Activated naive CD4-positive, alpha-beta T cell treated with anti-CD3 and anti-CD28 coated beads, Interleukin-2, amount 50 U/mL, for 72 hours (primary cell): Measurements from ENCODE around the gene KANK3. TPM values are rescaled to one million over a fixed set of nuclear protein-coding genes. Genes with fewer than 3 reads are reported as not detected.
"Not testable (repeated sequence)": the region's sequence is repeated elsewhere in the genome, so short reads cannot be mapped to it uniquely, and the experiment has no call there.

Source experiments
- ATAC-seq, 2 donors: fragments of 150-1000 bp; cut with Tn5 transposase; 2 replicates each; pipeline ENCODE4 v1.10.0; 2021; ENCODE audit warnings: mild to moderate bottlenecking in 2 of 2, moderate library complexity in 2 of 2
- DNase-seq, 2 donors: peaks; one replicate each; pipeline ENCODE4 v3.0.0; 2021 to 2022; ENCODE audit warnings: low spot score in 2 of 2
- H3K27ac Mint-ChIP-seq, 2 donors: one replicate each; pipeline ENCODE4 v1.8.0; 2022; ENCODE audit warnings: mild to moderate bottlenecking in 2 of 2, mixed read lengths in 2 of 2
- H3K36me3 Mint-ChIP-seq, 2 donors: one replicate each; pipeline ENCODE4 v1.8.0; 2022; ENCODE audit warnings: mixed read lengths in 2 of 2
- H3K9me3 Mint-ChIP-seq, 2 donors: one replicate each; pipeline ENCODE4 v1.8.0; 2022; ENCODE audit warnings: mixed read lengths in 2 of 2
- total RNA-seq, 2 donors: library from RNA; stranded (reverse); gene quantifications; one replicate each; pipeline ENCODE4 v1.2.3, GENCODE V29; 2022

The KANK3 gene
- total RNA-seq, 2 donors from 2014 or later: 1.5 to 1.7 TPM

DNA sequence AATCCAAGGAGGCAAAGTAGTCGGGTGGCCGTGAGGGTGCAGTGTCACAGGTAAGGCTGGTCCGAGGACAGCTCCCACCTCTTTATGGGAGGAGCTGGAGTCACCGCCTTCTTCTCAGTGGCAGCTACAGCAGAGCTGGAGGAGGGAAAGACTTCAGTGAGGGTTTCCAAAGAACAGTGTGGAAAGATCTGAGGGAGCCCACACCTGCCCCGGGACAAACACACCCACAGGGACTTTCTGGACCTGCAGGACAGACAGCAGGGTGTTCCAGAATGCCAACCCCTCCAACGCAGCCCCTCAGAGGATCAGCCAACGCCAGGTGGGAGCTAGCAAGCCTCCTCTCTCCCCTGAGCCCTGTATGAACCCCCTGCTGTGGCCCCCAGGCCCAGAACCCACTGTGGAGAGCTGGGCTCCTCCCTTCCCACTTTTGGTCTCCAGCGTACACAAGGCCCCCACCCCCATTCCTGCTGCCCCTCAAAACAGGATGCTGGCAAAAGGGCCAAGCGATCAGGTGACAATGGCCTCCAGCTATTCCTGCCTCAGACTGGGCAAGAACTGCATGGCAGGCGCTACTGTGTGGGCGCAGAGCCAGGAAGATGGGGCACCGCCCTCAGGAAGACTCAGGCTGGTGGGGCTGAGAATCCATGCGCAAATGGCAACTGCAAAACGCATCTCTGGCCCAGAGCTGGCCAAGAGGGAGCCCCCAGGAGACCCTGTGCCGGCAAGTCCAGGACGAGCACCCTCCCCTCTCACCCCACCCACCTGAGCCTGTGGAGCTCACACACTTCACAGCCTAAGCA lies 31.4 kb downstream of the KANK3 start:
- no peaks in the 10 kb centered on the region for H3K9me3 Mint-ChIP-seq
- ATAC-seq (no peak), DNase-seq (peak in 1 of 2 donors; percentile 54)
- no peak overlapping the region for H3K27ac Mint-ChIP-seq
- H3K36me3 Mint-ChIP-seq: peaks cover 8 to 9% of the 10 kb centered on the region in 2 donors

DNA sequence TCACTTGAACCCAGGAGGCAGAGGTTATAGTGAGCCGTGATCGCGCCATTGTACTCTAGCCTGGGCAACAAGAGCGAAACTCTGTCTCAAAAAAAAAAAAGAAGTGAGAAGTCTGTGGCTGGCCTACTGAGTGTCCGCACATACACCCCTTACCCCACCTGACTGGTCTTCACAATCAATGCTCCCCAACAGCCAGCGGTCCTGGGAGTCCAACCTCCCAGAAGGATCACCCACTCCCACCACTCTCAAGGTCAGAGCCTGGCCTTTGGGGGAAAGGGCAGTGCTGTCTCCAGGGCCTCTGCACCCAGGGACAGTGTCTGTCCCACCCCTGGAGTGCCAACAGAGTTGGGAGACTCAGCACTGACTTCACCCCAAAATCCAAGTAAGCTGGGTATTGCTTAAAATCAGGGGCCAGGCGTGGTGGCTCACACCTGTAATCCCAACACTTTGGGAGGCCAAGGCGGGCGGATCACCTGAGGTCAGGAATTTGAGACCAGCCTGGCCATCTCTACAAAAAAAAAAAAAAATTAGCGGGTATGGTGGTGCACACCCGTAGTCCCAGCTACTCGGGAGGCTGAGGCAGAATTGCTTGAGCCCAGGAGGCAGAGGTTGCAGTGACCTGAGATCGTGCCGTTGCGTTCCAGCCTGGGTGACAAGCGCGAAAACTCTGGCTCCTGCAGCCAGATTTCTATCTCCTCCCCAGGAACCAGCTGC lies 32.6 kb downstream of the KANK3 start:
- DNase-seq: peak in 1 of 2 donors; percentile 41
- no peak for ATAC-seq
- peak overlapping the region in 1 of 2 donors; percentile 87 for H3K27ac Mint-ChIP-seq
- no peaks in the 10 kb centered on the region for H3K9me3 Mint-ChIP-seq
- H3K36me3 Mint-ChIP-seq: peaks cover 8 to 9% of the 10 kb centered on the region in 2 donors

DNA sequence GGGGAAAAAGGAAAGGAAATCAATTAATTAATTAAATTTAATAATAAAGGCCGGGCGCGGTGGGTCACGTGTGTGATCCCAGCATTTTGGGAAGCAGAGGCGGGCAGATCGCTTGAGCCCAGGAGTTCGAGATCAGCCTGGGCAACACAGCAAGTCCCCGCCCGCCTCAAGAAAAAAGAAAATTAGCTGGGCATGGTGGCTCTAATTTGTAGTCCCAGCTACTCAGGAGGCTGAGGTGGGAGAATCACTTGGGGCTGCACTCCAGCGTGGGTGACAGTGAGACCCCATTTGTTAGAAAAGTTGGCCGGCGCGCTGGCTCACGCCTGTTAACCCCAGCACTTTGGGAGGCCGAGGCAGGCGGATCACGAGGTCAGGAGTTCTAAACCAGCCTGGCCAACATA lies 34.2 kb downstream of the KANK3 start:
- Mint-ChIP-seq H3K27ac (peak overlapping the region; percentile 87 to 98), H3K36me3 (peaks cover 9 to 20% of the 10 kb centered on the region in 2 donors), H3K9me3 (no peaks in the 10 kb centered on the region)
- DNase-seq (peak in 1 of 2 donors; percentile 52), ATAC-seq (no peak)

DNA sequence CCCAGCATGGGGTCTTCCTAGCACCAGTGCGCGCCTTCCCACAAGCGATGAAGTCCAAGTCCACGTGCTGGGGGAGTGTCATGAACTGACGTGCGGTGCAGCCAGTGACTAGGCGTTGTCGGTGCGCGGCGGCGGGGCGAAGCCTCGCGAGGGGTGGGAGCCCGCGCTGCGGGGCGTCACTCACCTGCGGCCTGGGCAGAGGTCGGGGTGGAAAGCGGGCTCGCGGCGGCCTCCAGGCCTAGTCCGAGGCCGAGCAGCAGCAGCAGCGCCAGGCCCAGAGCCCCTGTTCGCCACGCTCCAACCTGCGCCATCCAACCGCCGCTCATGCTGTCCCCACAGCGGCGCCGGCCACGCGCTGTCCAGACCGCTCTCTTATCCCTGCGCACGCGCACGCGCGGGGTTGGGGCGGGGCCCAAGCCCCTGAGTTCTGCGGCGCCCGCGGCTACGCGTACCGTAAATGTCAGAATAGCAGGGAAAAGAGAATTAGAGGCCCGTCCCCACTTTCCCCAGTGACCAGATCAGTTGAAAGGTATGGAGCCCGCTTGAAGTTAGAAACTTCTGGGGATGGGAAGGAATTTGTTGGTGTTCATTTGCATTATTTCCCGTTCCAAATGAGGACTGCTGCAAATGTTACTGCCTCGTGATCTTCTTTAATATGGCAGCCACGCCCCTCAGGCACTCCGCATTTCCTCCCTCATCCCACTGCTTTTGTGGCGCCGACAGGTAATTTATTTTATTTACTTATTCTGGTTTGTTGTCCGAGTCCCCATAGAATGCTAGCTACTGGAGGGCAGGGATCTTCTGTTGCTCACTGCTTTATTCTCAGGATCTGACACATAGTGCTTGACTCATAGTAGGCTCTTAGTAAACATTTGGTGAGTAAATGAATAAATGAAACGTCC lies 34.8 kb downstream of the KANK3 start, which contains the start of gene CD320:
Gene CD320, minus strand, starts transcription at position 394 of the 902 bp plus-strand sequence. Its CDS starts 68 bp downstream, at position 326.
- ATAC-seq (peak; percentile 93 to 95), DNase-seq (peak; percentile 88 to 92)
- Mint-ChIP-seq H3K9me3 (no peaks in the 10 kb centered on the region), H3K36me3 (peaks cover 9 to 20% of the 10 kb centered on the region in 2 donors), H3K27ac (peak within 1 kb of the TSS; percentile 87 to 98)

GRCh38 chr19:8307400-8307964 lies 35.6 kb downstream of the KANK3 start:
- Mint-ChIP-seq H3K9me3 (no peaks in the 10 kb centered on the region), H3K27ac (peak overlapping the region; percentile 87 to 93), H3K36me3 (peaks cover 9 to 20% of the 10 kb centered on the region in 2 donors)
- DNase-seq (peak in 1 of 2 donors; percentile 11), ATAC-seq (no peak)

DNA sequence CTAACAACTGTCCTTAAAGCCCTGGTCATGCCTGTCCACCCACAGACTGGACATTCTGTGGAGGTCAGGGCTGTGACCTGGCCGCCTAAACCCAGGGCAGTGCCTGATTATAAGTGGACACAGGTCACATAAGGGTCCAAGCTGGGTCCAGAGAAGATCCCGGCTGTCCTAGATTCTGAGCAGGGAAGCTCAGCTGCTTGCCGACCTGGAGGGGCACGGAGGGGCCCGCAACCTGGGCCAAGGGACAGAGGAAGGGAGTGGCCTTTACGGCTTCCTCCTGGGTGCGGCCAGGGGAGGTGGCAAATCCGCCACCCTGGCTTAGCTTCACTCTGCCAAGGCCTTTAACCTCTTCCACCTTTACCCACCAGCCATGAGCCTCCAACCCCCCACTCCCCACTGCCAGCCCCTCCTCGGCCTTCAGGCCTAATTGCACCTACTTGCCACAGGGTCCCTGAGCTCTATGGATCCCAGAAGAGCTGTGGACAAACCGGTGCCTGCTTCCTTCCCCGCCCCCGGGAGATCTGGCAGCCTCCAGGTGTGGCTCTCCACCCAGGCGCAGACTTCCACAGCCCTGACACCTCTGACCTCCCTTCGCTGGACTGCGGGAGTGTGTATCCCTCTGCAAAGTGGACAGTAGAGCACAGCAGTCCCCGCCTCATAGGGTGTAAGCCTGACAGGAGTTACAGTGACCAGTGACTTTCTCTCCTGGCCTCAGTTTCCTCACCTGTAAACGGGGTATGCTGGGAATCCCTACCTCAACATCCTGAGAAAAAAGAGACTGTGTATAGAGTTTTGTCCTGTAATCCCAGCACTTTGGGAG lies 36.6 kb downstream of the KANK3 start:
- ATAC-seq: no peak
- Mint-ChIP-seq H3K27ac (peak overlapping the region; percentile 87 to 93), H3K9me3 (no peaks in the 10 kb centered on the region), H3K36me3 (peaks cover 9 to 20% of the 10 kb centered on the region in 2 donors)
- peak; percentile 1 to 56 for DNase-seq

DNA sequence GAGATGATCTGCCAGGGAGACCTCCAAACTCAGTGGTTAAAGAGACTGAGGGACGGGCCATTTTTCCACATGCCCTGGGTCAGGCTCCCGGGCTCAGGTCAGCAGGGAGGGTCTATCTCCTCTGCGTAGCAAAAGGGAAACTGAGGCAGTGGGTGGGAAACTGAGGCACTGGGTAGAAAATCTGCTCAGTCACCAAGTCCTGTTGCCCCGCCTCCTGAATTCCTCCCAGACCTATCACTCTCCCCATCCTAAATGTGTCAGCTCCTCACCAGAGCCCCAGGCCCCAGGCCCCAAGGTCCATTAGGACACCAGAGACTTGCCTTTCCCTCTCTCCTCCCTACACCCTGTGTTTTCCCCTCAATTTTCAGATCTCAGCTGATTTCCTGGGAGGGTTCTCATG lies 37.3 kb downstream of the KANK3 start:
- ATAC-seq: no peak
- H3K36me3 Mint-ChIP-seq: peaks cover 9 to 20% of the 10 kb centered on the region in 2 donors
- H3K9me3 Mint-ChIP-seq: no peaks in the 10 kb centered on the region
- DNase-seq: peak; percentile 0 to 48
- peak overlapping the region; percentile 45 to 87 for H3K27ac Mint-ChIP-seq

- Mint-ChIP-seq H3K36me3 (peaks cover 9 to 20% of the 10 kb centered on the region in 2 donors), H3K27ac (peak overlapping the region; percentile 39 to 87), H3K9me3 (no peaks in the 10 kb centered on the region)
- ATAC-seq (no peak), DNase-seq (peak; percentile 53 to 66)
Observed at GRCh38 chr19:8304841-8305621, 38.0 kb downstream of the KANK3 start.

GRCh38 chr19:8302734-8303133 lies 40.3 kb downstream of the KANK3 start:
- ATAC-seq (no peak), DNase-seq (peak; percentile 2 to 44)
- Mint-ChIP-seq H3K9me3 (no peaks in the 10 kb centered on the region), H3K36me3 (peaks cover 7 to 18% of the 10 kb centered on the region in 2 donors), H3K27ac (no peak overlapping the region)

- DNase-seq (peak in 1 of 2 donors; percentile 50), ATAC-seq (no peak)
- H3K9me3 Mint-ChIP-seq: no peaks in the 10 kb centered on the region
- no peak overlapping the region for H3K27ac Mint-ChIP-seq
- peaks cover 3 to 14% of the 10 kb centered on the region in 2 donors for H3K36me3 Mint-ChIP-seq
Observed at GRCh38 chr19:8302357-8302691, 40.7 kb downstream of the KANK3 start.

- not testable (repeated sequence) for H3K36me3 Mint-ChIP-seq, H3K27ac Mint-ChIP-seq, DNase-seq, H3K9me3 Mint-ChIP-seq
- ATAC-seq: peak; percentile 58 to 77
Observed at GRCh38 chr19:8291337-8291736, 51.7 kb downstream of the KANK3 start.

DNA sequence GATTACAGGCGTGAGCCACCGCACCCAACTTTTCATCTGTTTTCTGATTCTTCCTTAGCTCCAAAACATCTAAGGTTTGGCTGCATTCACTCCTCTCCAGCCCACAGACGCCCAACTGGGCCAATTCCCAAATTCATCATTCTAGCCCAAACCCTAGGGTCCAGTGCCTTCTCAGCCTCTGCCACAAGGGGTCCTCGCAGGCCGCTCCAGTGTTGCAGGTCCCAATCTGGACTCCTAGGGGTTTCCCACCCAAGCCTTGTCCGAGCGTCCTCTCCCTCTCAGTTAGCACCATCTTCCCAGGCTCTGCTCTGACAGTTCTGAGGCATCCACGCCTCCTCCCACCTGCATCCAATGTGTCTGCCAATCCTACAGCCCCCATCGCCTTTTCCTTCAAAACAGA lies 66.6 kb downstream of the KANK3 start:
- peak; percentile 59 to 73 for ATAC-seq
- not testable (repeated sequence) for H3K9me3 Mint-ChIP-seq, DNase-seq, H3K27ac Mint-ChIP-seq, H3K36me3 Mint-ChIP-seq
